Keratinocyte (primary cell): ENCODE results near the gene ELK3.

Experiments
- CTCF ChIP-seq, 3 experiments: IDR thresholded peaks in 1 of 3; conservative IDR thresholded peaks in 1 of 3; optimal IDR thresholded peaks in 1 of 3; 2 replicates in 2 of 3; 3 replicates in 1 of 3; pipeline versions ENCODE3 to v1.5.1; 2011; ENCODE audit warnings: low read length in 3 of 3, mild to moderate bottlenecking in 3 of 3, moderate library complexity in 2 of 3, control low read depth in 1 of 3, inconsistent platforms in 1 of 3; ENCODE audit not compliant: insufficient read depth in 2 of 3; ENCODE audit errors: extremely low read depth in 1 of 3
- EZH2 ChIP-seq: IDR thresholded peaks from one replicate; pipeline ENCODE4 v1.6.1; 2012; ENCODE audit warnings: inconsistent platforms, mild to moderate bottlenecking, low read length, moderate library complexity

GRCh38 chr12:96294831-96295230 lies 100.7 kb downstream of the ELK3 start:
- TF ChIP-seq CTCF (optimal IDR thresholded peaks at IDR 0.05 in 1 of 3, IDR thresholded peaks at IDR 0.05 in 1 of 3, conservative IDR thresholded peaks at IDR 0.05 in 1 of 3; ENCODE audit: extremely low read depth in 1 of 3, insufficient read depth in 2 of 3, low read length in 3 of 3) (no peak), EZH2 (no peak)
